Gastroesophageal sphincter (tissue), 4 donors: ENCODE data around the gene RHBDD3. TPM values are rescaled to one million over a fixed set of nuclear protein-coding genes. Genes with fewer than 3 reads are reported as not detected.

Experiments
- ATAC-seq: fragments of 150-250 bp; one replicate; pipeline ENCODE4 v1.9.1; 2016; ENCODE audit warnings: mild to moderate bottlenecking, moderate library complexity
- H3K27ac ChIP-seq, 4 donors: fragments of 200-600 bp; sonication (generic) in 3 of 4; 1 replicate in 3 of 4; 2 replicates in 1 of 4; pipeline ENCODE4 v1.5.1; 2016 to 2019
- H3K27me3 ChIP-seq: fragments of 200-600 bp; sonication (generic); one replicate; pipeline ENCODE4 v1.5.1; 2019
- H3K36me3 ChIP-seq, 2 donors: fragments of 200-600 bp; sonication (generic); one replicate each; pipeline ENCODE4 v1.5.1; 2019; ENCODE audit warnings: control low read depth in 1 of 2
- H3K4me1 ChIP-seq, 3 donors: fragments of 200-600 bp; sonication (generic); 1 replicate in 2 of 3; 2 replicates in 1 of 3; pipeline ENCODE4 v1.5.1; 2016 to 2019; ENCODE audit warnings: control low read depth in 2 of 3
- H3K4me3 ChIP-seq, 2 donors: fragments of 200-600 bp; sonication (generic); one replicate each; pipeline ENCODE4 v1.5.1; 2019; ENCODE audit warnings: mild to moderate bottlenecking in 1 of 2, moderate library complexity in 1 of 2
- H3K9me3 ChIP-seq, 3 donors: fragments of 200-600 bp; sonication (generic); one replicate each; pipeline ENCODE4 v1.5.1; 2017 to 2019; ENCODE audit warnings: control low read depth in 2 of 3
- CTCF ChIP-seq, 4 experiments: fragments of 200-600 bp in 2 of 4; fragments of 450-650 bp in 2 of 4; sonication (generic) in 1 of 4; IDR thresholded peaks; one replicate each; pipeline ENCODE4 v1.5.1; 2017 to 2019; ENCODE audit warnings: antibody characterized with exemption in 4 of 4, mild to moderate bottlenecking in 2 of 4, moderate library complexity in 2 of 4
- EP300 ChIP-seq: sonication (generic); formaldehyde crosslinking; IDR thresholded peaks from one replicate; pipeline ENCODE4 v1.6.1; 2017; ENCODE audit warnings: antibody characterized with exemption, mild to moderate bottlenecking
- POLR2A ChIP-seq, 2 donors: fragments of 450-650 bp; IDR thresholded peaks; one replicate each; pipeline ENCODE4 v1.6.1; 2017; ENCODE audit warnings: antibody characterized with exemption in 2 of 2, mild to moderate bottlenecking in 2 of 2, moderate library complexity in 1 of 2
- POLR2AphosphoS5 ChIP-seq: sonication (generic); formaldehyde crosslinking; IDR thresholded peaks from one replicate; pipeline ENCODE4 v1.6.1; 2017; ENCODE audit warnings: antibody characterized with exemption
- WGBS, 2 donors: methylation state at CpG; one replicate each; pipeline ENCODE4 v1.1.5; 2018; ENCODE audit warnings: low coverage in 1 of 2; 5-methylcytosine and 5-hydroxymethylcytosine counted together
- total RNA-seq, 4 donors: library from RNA; depleted of rRNA; stranded (reverse); fragments of >200 nt; gene quantifications; one replicate each; pipeline ENCODE4 v1.1.0, GENCODE V29; 2016

RHBDD3 gene
- total RNA-seq, 4 donors from 2014 or later, result 7.2 to 27.7 (median 19.6) TPM

- Histone ChIP-seq H3K9me3 (no peaks in the 10 kb centered on the region), H3K4me3 (no peak overlapping the region), H3K36me3 (peaks cover 0 to 30% of the 10 kb centered on the region in 2 donors), H3K27me3 (no peaks in the 10 kb centered on the region), H3K27ac (peak overlapping the region in 1 of 4 donors; percentile 6), H3K4me1 (peaks cover 0 to 39% (median 19%) of the 10 kb centered on the region in 3 donors)
- ATAC-seq, result no peak
- no peak for TF ChIP-seq CTCF (IDR thresholded peaks at IDR 0.05)
- no peak for TF ChIP-seq EP300
- no peak for TF ChIP-seq POLR2AphosphoS5
- no peak for TF ChIP-seq POLR2A (IDR thresholded peaks at IDR 0.05)
- 67% methylated on average over 3 of the region's 4 CpGs; no CpG with 5 or more reads in 1 of the 2 donors for WGBS, 2 donors
Observed at GRCh38 chr22:29265929-29266328, 1.9 kb downstream of the RHBDD3 start.

GRCh38 chr22:29265305-29265704 is 2.5 kb downstream of the RHBDD3 start:
- Histone ChIP-seq H3K27ac (peak overlapping the region in 1 of 4 donors; percentile 6), H3K4me3 (no peak overlapping the region), H3K4me1 (peaks cover 0 to 33% (median 16%) of the 10 kb centered on the region in 3 donors), H3K36me3 (peaks cover 0 to 36% of the 10 kb centered on the region in 2 donors), H3K9me3 (no peaks in the 10 kb centered on the region), H3K27me3 (no peaks in the 10 kb centered on the region)
- no CpG with 5 or more reads among the region's 7 CpGs for WGBS, 2 donors
- no peak for TF ChIP-seq CTCF (IDR thresholded peaks at IDR 0.05)
- TF ChIP-seq POLR2AphosphoS5, result no peak
- TF ChIP-seq EP300, result no peak
- no peak for TF ChIP-seq POLR2A (IDR thresholded peaks at IDR 0.05)
- no peak for ATAC-seq

- Histone ChIP-seq H3K36me3 (peaks cover 0 to 51% of the 10 kb centered on the region in 2 donors), H3K27me3 (no peaks in the 10 kb centered on the region), H3K27ac (no peak overlapping the region), H3K9me3 (no peaks in the 10 kb centered on the region), H3K4me1 (peaks cover 0 to 19% (median 11%) of the 10 kb centered on the region in 3 donors), H3K4me3 (no peak overlapping the region)
- TF ChIP-seq EP300, result no peak
- no peak for TF ChIP-seq CTCF (IDR thresholded peaks at IDR 0.05)
- TF ChIP-seq POLR2AphosphoS5, result no peak
- TF ChIP-seq POLR2A (IDR thresholded peaks at IDR 0.05), result no peak
- no peak for ATAC-seq
- no CpG with 5 or more reads among the region's 14 CpGs for WGBS, 2 donors
Observed at GRCh38 chr22:29263791-29264276, 3.9 kb downstream of the RHBDD3 start.

GRCh38 chr22:29260601-29261315 is 7.0 kb downstream of the RHBDD3 start:
- Histone ChIP-seq H3K4me3 (no peak overlapping the region), H3K27ac (no peak overlapping the region), H3K4me1 (peaks cover 0 to 1% (median 0%) of the 10 kb centered on the region in 3 donors), H3K36me3 (peaks cover 0 to 55% of the 10 kb centered on the region in 2 donors), H3K27me3 (no peaks in the 10 kb centered on the region), H3K9me3 (no peaks in the 10 kb centered on the region)
- no peak for ATAC-seq
- TF ChIP-seq EP300, result no peak
- no peak for TF ChIP-seq CTCF (IDR thresholded peaks at IDR 0.05)
- TF ChIP-seq POLR2A (IDR thresholded peaks at IDR 0.05), result no peak
- no peak for TF ChIP-seq POLR2AphosphoS5
- WGBS, 2 donors, result 80% methylated on average over 1 to 2 of the region's 17 CpGs
